Stimulated activated CD4-positive, alpha-beta T cell treated with anti-CD3 and anti-CD28 coated beads, Interleukin-2, amount 100 ng/mL, for 48 hours (primary cell): ENCODE measurements around the gene TMEM234.

Experiments
- DNase-seq, 2 donors: peaks; one replicate each; pipeline ENCODE4 v3.0.0-alpha.2; 2020

TMEM234 gene

DNA sequence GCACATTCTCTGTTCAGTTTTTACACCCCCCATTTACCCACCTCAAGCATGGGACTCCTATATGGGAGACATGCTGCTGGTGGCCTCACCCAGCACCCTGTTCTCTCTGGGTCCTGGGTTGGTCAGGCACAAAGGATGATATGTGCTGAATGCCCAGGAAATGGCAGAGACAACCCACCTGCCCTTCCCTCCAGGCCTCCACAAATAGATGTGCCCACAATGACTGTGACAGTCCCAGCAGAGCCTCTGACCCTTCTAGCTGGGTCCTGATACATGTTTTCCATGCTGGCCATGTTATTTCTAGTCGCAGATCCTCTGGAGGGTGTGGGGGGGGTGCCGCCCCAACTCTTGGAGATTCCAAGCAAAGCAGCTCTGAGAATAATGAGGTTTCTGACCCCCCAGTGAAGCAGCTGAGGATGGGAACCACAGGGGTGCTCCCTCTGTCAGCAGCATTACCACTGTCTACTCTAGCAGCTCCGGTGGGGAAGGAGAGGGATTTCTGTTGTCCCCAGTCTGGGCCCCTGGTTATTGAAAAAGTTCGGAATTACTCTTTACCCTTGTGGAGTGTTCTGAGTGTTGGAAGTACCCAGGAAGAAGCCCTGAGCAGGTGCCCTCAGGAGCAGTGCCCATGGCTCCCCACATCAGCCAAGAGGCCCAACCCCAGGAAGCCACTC lies 23.0 kb downstream of the TMEM234 start:
- DNase-seq: no peak

DNA sequence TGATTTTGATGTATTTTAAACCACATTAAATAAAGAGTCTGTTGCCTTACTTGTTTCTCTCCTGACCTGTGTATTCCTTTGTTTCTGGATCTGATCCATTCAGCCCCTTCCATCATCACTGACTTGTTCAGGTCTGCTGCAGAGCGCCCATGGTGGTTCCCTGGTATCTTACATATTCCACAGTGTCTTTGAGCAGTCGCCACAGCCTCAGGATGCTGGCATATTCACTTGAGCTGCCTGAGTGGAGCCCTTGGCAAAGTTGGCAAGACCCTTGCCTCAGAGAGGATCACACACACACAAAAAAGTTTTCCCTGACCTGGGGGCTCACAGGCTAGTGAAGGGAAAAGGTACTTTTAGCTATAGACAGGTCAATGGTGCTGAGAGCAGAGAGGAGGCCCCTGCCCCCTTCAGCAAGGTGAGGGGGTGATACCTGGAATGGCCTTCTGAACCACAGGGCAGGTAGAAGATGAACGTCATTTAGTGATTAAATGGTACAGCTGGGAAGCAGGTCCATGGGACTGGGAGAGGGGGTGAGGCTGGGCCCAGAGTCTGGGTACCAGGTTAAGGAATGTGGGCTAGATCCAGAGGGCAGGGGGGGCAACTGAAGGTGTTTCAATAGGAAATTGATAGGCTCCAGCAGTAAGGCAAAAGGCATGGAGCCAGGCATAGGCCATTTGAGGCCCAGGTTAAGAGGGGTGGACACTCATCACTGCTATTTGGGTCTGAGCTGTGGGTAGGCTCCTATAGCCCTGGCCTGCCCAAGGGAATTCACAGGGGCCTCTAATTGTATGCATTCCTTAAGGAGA lies 23.7 kb downstream of the TMEM234 start:
- no peak for DNase-seq

DNA sequence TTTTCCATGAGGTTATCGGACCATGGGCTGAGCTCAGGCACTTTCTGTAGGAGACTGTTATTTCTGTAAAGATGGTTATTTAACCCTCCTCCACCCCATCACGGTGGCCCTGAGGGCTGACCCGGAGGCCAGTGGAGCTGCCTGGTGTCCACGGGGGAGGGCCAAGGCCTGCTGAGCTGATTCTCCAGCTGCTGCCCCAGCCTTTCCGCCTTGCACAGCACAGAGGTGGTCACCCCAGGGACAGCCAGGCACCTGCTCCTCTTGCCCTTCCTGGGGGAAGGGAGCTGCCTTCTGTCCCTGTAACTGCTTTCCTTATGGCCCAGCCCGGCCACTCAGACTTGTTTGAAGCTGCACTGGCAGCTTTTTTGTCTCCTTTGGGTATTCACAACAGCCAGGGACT lies 24.3 kb downstream of the TMEM234 start:
- no peak for DNase-seq

DNA sequence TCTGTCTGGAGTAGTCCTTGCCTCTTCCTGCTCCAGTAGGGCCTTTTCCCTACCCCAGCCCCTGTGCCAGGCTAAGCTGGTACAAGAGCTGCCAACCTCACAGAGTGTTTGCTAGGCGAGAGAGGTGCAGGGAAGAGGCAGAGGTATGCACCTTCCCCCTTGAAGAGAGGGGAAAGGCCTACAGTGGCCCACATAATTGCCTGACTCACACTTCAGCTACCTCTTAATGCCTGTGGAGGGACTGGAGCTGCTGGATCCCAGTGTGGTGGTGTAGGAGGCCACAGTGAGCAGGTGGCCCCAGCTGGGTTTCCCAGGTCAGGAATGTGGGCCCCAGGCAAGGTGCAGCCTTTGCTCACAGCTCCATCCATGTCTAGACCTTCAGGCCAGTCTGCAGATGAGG lies 25.1 kb downstream of the TMEM234 start:
- no peak for DNase-seq

- no peak for DNase-seq
Observed at GRCh38 chr1:32195972-32196823, 26.0 kb downstream of the TMEM234 start.

DNA sequence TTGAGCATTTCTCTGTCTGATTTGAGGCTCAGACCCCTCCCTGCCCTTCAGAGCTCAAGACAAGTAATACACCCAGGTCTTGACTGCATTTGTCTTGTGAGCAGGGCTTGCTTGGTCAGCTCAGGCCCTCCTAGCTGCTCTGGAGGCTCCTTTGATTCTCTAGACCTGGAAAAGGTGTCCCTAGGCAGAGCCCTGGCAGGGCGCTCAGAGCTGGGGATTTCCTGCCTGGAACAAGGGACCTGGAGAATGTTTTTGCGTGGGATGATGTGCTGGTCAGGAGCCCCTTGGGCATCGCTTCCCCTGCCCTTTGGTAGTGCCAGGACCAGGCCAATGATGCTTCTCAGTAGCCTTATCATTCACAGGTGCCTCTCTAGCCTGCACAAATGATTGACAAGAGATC lies 26.6 kb downstream of the TMEM234 start:
- no peak for DNase-seq

- DNase-seq: no peak
Observed at GRCh38 chr1:32194984-32195383, 27.2 kb downstream of the TMEM234 start.

- DNase-seq: no peak
Observed at GRCh38 chr1:32192220-32192948, 29.8 kb downstream of the TMEM234 start.

GRCh38 chr1:32187850-32188249 lies 34.3 kb downstream of the TMEM234 start:
- DNase-seq: no peak

DNA sequence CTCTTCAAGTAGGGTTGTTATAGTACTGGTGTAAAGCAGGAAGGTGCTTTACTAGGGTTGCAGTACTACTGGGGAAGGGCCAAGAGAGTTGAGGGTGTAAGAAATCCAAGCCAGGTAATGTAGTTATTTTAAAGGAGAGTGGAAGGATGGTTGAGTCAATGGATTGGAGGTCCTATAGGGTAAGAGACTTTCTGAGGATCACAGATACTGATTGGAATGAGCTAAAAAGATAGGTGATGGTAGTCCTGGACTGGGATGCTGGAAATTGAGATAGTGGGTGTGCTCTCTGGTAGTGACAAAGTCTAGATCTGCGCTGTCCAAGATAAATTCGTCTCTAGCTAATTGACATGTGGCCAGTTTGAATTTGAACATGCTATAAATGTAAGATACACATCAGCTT lies 35.7 kb downstream of the TMEM234 start:
- no peak for DNase-seq

DNA sequence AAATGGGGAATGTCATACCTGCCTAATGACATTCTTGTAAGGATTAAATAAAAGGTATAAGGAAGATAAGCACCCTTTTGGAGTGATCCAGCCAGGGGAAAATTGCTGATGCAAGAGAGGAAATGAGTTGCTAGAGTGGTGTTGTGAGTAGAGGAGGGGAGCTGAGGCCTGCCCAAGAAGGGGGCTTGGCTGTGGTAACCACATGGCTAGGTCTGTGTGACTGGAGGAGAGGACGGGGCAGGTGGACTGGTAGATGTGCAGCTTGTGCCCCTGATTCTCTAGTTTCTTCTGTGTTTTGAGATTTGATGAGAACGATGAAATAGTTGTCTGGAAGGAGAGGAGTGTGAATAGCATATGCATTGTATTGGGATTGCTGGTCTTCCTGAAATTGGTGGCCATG lies 36.1 kb downstream of the TMEM234 start:
- no peak for DNase-seq

- DNase-seq: no peak
Observed at GRCh38 chr1:32184650-32185049, 37.5 kb downstream of the TMEM234 start.

- no peak for DNase-seq
Observed at GRCh38 chr1:32182060-32182459, 40.1 kb downstream of the TMEM234 start.

GRCh38 chr1:32181563-32181962 lies 40.6 kb downstream of the TMEM234 start:
- no peak for DNase-seq

- DNase-seq: no peak
Observed at GRCh38 chr1:32181065-32181464, 41.1 kb downstream of the TMEM234 start.

DNA sequence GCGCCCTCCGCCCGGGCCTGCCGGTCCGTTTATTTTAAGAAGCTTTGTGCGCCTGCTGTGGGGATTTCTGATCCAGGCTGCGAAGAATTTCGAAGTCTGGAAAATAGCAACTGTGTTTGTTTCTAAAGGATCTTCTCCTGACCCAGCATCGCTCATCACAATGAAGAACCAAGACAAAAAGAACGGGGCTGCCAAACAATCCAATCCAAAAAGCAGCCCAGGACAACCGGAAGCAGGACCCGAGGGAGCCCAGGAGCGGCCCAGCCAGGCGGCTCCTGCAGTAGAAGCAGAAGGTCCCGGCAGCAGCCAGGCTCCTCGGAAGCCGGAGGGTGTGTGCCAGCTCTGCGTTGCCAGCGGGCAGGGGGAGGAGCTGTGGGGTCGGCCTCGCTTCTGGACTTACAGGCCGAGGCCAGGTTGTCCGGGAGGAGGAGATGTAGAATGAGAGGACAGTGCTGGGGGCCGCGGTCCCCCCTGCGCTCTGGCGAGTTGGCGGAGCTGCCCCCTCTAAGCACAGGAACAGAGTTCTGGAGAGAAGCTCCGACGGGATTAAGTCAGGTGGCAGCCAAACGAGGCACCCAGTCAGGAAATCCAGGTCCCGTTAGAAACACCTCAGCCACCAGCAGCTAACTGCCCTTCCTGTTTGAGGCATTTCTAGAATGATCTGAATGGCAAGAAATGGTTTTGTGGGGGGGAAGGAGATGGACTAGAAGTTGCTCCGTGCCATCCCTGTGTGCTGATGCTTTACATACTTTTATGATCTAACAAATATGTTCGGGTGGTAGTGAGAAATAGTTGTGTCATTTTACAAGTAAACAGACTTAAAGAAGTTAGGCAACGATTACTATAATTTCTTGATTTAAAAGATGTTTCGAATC lies 41.7 kb downstream of the TMEM234 start:
- peak in 1 of 2 donors; percentile 24 for DNase-seq

- peak; percentile 83 to 88 for DNase-seq
Observed at GRCh38 chr1:32179443-32180185, 42.5 kb downstream of the TMEM234 start, which contains the start of gene TXLNA. TXLNA (plus strand) TSS chr1:32179675; CDS start chr1:32180346, 671 bp downstream.

- DNase-seq: no peak
Observed at GRCh38 chr1:32179193-32179442, 43.0 kb downstream of the TMEM234 start.

DNA sequence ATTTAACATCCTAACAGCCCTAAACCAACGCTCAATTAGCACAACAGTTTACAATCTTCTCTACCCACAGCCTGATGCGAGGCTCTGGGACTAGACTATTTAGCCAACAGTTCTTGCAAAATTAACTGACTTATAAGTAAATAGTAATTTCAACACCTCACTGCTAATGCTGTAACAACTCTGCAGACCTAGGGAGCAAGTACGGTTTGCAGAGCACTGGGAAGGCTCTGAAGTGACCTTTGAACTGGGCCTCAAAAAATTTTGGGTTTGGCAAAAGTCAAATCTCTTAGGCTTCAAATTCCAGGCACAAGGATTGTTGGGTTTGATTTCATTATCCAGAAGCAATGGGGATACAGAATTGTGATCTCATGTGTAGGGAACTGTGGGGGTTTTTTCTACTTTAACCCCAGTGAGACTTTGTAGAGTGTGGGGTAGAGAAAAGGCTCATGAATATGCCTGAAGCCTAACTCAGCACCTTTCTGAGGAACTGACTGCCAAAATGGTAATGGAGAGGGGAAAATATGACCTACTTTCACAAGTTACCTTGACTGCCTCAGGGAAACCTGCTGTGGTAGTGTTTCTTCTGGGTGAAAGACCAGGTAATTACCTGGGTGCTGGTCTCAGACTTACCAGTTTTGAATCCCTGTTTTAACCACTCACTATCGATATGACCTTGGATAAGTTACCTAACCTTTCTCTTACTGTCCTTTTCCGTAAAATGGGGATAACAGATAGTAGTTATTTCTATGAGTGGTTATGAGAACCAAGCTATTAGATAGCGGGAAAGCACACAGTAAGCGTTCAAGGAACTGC lies 43.6 kb downstream of the TMEM234 start:
- no peak for DNase-seq

GRCh38 chr1:32172621-32173245 lies 49.4 kb downstream of the TMEM234 start:
- no peak for DNase-seq
